GM21447 (cell line): ENCODE measurements around the gene UPP1.

ENCODE experiments used
- ATAC-seq: cut with Tn5 transposase; IDR thresholded peaks from one replicate; pipeline ENCODE4 v1.9.1; 2021; ENCODE audit not compliant: unreplicated experiment

Gene UPP1

GRCh38 chr7:48150086-48150485 lies 61.0 kb downstream of the UPP1 start:
- no peak for ATAC-seq

GRCh38 chr7:48154792-48155413 lies 65.8 kb downstream of the UPP1 start:
- ATAC-seq, result no peak
